Activated CD8-positive, alpha-beta memory T cell treated with anti-CD3 and anti-CD28 coated beads, Interleukin-2, amount 50 U/mL, for 4 hours (primary cell): Measurements from ENCODE around the gene PIK3CA.

Experiments used
- DNase-seq: peaks from one replicate; pipeline ENCODE4 v3.0.0-alpha.2; 2020

Gene PIK3CA

DNA sequence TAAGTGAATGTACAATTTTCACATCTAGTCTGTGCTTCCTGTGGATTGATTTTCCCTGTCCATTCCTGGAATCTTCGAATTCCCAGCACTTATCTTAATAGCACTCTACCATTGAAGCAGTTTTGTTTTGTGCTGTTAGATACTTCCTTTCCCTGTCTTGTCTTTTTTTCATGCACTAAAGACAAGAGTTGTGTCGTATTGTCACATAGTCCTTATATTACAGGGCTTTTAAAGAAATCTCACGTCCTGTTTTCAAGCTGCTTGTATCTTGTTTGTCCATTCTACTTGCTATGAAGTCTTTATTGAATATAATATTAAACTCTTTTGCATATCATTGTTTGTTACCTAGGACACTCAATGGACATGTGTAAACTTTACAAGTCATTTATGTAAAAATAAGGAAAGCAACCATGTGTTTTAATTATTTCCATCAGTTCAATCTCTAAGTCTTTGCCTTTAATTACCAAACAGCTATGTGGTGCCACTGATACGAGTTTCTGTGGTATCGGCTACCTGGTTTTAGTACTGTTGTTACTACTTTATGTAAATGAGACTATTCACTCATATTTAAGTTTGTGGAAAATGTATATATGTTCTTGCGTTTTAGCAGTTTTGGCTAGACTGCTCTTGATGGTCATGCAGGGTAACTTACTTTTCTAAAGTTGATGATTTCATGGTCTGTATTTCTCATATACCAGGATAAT is 10.3 kb downstream of the PIK3CA start:
- no peak for DNase-seq

DNA sequence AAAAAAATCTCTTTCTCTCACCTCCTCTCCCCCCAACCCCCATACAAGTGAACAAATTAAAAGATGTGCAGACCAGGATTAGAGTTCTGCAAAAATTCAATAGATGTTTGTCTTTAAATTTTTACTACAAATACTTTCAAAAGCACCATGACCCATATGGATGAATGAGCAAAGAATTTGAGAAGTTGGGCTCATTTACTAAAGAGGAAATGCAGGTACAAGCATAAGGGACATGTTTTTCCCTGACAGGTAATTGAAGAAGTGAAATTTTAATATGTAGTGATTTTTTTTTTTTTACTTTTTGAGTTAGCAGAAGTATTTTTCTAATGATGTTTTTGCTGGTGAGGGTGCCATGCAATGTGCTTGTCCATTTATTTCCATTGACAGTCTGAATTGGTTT is 15.3 kb downstream of the PIK3CA start:
- no peak for DNase-seq

DNA sequence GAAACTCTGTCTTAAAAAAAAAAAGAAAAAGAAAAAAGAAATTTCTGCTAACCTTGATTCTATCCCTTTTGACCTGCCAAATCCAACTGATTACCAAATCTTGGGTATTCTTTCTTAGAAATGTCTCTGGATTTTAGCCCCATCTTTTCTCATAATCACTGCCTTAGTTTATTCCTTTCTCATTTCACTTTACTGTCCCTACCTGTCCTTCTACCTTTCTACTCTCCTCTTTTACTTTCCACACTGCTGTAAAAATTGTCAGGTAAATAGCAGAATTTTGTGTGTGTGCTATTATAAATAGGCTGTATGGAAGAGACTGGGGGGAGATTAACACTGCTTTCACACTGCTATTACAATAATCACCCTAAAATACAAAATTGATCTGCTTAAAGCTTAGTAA is 16.7 kb downstream of the PIK3CA start:
- DNase-seq, result no peak

DNA sequence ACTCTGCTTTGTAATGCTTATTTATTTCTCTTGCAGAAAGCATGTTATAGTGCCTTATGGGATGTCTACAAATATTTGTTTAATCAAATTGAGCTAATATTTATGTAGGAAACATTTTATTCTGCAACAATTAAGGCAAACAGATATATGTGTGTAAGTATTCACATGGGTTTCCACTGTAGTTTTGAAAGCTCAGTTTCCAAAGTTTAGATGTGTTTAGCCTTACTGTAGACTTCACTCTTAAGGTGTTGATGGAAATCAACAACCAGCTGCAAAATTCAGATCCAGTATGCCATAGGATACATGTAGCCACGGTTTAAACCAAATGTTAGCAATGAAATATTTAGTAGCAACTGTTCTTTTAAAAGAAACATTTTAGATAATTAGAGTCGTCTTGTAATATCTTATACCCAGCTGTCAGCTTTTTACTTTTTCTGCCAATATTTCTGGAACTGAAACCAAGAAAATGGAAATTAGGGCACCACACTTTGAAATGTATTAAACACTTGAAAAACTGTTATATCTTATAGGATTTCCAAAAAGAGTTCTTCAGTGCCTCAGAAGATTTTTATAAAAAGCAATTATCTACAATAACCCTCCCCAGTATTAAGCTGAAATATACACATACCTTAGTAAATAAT is 18.5 kb downstream of the PIK3CA start:
- DNase-seq, result no peak

DNA sequence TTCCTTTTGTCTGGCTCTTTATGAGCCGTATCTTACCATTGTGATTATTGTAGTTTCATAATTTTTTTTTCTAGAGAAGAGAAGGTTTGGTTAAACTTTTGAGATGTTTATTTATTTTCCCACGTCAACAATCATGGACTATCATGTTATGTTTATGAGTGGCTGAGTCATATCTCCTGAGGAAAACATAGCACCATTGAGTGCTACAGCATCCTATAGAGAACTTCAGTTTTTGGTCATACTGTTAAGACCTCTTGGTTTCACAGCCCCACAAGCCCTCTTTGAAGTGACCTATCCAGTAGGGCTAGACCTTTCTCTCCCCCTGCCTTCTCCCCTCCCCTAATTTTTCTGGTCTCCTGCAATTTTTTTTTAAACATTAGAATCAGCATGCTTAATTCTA is 20.8 kb downstream of the PIK3CA start:
- DNase-seq, result no peak

DNA sequence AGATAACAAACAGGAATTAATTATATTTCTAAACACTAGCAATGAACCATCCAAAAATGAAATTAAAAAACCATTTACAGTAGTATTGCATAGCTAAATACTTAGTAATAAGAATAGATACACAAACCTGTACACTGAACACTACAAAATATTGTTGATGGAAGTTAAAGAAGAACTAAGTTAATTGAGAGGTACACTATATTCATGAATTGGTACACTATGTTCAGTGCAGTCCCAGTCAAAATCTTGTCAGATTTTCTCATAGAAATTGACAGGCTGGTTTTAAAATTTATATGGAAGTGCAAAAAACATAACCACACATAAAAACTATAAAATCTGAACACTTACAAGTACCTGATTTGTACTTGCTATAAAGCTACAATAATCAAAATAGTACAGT is 24.4 kb downstream of the PIK3CA start:
- DNase-seq, result no peak

DNA sequence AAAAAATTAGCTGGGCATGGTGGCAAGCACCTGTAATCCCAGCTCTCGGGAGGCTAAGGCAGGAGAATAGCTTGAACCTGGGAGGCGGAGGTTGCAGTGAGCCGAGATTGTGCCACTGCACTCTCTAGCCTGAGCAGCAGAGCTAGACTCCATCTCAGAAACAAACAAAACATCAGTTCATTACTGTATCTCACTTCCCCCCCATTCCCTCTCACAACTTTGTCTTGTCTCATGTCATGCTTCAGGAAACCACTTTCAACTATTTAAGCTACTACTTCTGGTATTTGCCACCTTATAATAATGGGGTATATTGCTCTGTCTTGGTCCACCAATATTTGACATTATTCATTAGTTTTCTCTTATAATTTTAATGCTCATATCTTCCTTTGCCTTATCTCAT is 26.2 kb downstream of the PIK3CA start:
- DNase-seq, result no peak

DNA sequence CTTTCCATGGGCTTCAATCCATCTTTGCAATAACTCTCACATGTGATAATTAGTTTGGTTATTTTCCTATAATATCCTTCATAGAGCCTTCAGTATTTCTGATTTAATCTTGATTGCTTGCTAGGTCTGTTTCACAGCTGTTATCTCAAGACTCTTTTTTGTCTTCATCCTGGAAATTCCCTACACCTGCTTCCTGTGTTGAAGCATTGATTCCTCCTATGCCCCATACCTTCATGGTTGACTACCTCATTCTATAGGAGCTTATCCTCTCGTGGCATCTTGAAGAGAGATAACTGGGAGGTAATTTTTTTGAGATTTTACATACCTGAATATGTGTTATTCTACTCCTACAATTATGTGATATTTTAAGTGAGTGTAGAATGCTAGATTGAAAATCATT is 26.7 kb downstream of the PIK3CA start:
- no peak for DNase-seq

DNA sequence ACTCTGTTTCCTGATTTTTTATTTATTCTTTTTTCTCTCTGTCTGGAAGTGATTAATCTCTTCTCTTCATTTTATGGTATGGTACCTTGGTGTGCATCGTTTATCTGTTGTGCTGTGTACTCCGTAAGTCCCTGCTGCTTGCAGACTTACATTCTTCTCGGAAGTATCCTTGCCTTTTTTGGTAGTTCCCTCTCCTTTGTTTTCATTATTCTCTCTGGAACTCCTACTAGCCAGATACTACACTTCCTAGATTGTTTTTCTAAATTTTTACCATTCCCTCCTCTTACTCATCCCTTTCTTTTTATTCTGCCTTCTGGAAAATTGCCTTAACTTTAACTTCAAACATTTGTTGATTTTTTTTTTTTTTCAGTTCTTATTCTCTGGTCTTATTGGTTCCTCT is 27.2 kb downstream of the PIK3CA start:
- no peak for DNase-seq

DNA sequence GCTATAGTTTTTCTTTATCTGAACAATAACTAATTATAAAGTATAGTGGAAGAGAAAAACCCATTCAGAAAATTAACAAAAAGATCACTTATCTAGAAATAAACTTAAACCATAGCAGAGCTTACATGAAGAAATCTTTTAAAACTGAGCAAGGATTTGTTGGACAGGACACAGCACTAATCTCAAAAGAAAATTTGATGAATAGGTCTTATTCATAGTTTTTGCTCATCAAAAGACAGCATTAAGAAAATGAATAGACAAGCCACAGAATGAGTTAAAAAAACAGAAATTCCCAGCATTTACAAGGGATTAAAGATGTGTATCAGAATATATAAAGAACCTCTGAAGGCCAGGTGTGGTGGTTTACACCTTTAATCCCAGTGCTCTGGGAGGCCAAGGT is 29.5 kb downstream of the PIK3CA start:
- no peak for DNase-seq

DNA sequence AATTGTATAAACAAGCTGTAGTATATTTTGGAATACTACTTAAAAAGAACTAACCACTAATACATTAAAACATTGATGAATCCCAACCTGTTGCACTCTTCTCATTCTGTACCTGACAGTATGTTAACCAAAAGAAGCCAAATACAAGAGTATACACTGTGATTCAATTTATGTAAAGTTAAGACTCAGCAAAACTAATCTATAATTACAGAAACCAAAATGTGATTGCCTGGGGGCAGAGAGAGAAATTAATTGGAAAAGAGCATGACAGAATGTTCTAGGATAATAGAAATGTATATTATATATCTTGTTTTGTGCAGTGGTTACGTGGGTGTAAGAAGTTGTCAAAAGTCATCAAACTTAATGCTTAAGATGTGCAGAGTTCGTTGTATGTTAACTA is 31.1 kb downstream of the PIK3CA start:
- no peak for DNase-seq

DNA sequence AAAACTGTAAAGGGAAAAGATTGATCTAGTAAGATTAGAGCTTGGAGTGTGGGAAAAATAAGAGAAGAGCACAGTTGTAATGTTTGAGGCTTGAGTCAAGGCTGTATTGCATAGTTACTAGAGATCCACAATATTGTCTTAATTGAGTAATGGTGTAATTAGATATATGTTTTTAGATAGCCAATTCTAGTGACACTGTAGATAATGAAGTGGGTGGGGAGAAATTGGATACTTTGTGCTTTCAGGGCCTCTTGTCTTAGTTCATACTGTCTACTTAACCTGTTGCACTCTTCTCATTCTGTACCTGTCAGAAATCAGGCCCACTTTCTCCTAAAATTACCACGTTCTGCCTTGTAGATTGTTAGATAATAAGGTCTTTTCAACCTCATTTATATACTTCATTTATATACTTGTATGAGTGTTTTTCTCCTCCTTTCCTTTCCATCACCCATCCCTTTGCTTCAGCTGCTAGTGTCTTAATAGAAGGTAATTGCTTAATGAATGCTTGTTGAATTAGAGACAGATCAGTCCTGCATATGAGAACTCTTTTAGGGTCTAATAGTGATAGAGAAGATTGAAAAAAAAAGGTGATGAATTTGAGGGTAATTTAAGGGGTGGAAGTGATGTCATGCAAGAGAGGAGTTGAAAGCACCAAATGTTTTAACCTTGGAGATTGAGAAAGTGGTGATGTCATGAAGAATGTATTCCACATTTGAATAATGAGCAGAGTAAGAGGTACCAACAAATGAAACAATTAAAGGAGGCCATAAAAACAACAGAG is 32.0 kb downstream of the PIK3CA start:
- no peak for DNase-seq

DNA sequence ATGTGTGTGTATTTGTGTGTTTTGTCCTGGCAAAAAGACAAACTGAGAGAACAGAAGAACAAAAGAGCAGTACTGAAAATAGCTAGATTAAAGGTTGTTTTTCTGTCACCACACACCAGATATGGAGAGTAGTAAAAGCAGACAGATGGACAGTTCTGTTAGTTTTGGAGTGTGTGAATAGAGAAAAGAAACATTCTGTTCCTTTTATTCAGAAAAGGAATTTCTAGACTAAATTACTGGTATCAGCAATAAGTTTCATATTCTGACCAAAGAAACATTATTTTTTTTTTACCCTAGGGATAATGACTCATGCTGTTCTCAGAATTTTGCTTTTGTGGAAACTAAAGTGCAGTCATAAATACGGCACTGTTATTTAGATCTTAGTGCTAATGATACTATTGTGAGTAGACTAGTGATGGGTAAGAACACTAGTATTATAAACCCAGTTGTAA is 32.9 kb downstream of the PIK3CA start:
- DNase-seq, result no peak

DNA sequence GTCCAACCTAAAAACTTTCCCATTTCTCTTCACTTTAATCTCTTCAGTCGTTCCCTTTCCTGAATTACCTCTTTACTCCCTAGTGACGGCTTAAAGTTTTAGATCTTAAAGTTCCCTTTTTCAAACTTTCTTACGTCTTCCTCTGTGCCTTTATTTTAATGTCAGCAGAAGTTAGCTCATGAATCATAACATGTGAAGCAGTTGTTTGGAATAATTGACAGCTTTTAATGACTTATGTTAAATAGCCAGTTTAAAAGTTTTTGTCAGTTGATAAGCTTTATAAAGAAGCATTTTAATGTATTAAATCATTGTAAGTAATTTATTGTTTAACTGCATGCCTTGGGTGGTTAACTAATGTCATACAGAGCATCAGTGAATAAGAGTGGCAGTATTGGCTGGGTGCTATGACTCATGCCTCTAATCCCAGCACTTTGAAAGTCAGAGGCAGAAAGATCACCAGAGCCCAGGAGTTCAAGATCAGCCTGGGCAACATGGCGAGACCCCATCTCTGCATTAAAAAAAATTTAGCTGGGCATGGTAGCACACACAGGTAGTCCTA is 33.9 kb downstream of the PIK3CA start:
- DNase-seq, result no peak

DNA sequence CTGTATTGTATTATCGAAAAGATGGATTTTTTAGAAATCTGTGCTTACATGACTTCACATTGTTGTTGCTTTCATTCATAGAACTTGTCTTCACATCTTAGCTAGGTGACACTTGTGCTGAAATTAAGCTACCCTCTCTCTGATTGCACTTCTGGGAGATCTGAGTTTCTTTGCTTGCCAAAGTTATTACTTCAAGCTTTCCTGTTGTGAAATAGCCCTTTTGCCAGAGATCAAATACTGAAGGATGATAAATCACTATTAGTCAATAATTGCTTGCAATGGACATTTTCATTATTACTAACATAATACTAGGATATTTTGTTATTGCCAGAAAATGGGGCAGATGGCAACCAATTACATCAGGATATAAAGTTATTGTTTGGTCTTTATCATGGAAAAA is 34.7 kb downstream of the PIK3CA start:
- DNase-seq, result no peak

DNA sequence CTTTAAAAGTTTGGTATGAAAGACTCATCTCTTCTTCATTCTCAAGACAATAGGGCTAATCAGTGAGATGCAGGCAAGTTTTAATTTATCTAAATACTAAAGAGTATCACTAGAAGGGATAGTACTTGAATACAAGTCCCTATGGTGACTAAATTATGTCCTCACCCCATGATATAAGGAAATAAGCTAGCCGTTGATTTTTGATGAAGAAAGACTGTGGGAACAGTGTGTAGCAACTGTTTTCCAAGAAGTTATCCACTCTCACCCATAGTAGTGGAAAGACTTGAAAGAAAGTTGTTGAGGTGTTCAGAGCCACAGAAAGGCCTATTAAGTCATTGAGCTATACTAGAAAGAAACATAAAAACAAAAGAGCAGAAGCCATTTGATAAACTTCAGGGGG is 36.7 kb downstream of the PIK3CA start:
- DNase-seq, result no peak

DNA sequence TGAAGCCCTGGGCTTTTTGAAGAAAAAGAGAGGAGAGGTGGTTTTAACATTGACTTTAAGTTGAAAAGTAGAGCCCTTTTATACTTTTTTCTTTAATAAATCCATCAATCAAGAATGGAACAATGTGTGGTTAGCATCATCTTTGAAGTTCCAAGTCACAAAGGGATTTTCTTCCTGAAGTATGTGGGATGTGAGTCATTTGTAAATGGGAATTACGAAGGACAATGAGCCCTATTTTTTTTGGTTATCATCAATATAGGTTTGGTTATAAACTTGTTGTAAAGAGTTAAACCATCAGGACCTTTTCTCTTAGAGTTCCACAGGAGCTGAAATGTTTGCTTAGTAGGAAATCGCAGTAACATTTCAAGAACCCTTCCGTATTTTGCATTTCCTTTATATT is 38.3 kb downstream of the PIK3CA start:
- no peak for DNase-seq

DNA sequence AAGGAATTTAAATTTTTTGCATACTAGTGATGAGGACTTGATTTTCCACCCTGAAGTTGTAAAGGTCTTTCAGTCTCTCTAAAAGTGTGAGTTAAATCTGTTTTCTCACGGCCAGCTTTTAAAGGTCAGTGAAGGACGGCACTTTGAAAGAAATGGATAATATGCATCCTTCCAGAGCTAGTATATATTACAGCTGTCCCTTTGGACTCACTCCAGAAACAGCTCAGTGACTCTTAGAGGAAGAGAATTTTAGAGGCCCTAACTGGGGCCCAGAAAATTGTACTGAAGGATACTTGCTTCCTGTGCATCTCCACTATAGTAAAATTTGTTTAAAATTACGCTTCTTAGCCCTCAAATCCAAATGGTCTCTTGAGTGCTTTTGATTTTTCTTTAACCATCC is 41.6 kb downstream of the PIK3CA start:
- no peak for DNase-seq

DNA sequence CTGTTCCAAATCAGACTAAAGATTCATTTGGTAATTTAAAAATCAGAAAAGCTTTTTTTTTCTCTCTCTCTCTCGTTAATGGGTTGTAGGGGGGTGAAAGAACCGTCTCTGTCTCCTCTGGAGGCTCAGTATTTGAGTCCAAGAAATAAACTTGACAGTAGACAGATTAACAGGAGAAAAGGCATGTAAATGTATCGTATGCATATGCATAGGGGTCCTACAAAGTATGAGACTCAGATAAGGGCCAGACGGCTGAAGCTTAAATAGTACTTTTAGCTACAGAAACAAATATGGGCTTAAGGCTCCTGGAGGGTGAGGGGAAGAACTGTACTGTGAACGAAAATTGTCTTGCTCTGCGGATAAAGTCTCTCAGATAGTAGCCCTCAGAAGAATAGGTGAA is 42.4 kb downstream of the PIK3CA start:
- no peak for DNase-seq

DNA sequence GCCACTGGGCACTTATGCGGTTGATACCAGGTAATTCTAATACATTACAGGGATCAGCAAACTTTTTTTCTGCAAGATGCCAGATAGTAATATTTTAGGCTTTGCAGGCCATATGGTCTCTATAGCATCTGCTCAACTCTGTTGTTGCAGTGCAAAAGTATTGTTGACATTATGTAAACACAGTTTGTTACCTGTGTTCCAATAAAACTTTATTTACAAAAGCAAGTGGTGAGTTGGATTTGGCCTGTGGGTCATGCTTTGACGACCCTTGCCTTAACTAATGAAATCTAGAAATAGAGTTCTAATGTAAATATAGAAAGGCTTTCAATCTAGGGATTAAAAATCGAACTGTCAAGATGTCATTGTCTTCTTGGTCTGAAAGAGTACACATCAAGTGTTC is 44.4 kb downstream of the PIK3CA start:
- DNase-seq, result no peak

DNA sequence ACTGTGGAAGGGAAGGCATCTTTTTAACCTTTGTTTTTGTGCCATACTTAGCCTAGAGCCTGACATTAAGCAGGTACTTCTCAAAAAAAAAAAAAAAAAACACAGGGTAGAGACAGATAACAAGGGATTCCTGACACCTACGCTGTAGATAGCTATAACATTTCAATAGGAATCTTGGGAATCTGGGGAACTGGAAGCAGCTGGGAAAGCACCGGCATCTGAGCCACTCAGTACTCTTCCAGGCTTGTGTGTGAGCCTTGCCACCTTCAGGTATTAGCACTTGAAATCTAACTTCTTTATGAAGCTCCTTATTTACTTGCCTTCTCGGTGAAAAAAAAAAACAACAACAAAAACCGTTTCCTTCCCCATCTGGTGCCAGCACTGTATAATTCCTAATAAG is 46.8 kb downstream of the PIK3CA start:
- no peak for DNase-seq

DNA sequence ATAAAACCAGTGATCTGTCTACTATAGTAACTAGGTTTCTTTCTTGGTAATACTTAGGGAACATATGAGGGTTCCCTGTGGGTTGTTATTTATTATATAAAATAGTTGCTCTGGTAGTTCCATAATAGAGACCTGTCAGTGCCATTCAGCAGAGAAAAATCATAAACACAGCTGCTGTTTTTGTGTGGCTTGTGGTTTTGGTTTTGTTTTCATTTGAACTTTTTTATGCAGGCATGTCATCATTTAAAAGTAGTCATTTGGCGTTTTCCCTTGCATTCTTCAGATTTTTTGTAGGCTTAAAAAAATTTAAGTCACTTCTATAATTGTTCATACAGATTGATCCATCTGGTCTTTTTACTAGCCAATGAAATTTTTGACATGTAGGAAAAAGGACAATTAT is 47.9 kb downstream of the PIK3CA start:
- no peak for DNase-seq

DNA sequence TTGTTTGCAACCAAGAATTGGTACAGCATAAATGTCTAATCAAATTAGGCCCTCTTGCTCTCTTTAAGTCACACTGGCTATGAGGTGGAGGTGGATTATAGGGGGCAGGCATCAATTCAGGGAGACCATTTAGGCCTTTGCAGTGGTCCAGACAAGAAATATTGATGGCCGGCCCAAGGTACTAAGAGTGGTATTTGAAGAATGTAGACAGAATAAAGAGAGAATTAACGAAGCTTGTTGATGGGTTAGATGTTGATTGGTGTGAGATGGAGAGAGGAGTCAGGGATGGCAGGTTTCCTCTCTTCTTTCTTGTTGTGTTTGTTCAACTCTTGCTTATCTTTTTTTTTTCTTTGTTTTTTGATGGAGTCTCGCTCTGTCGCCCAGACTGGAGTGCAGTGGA is 48.5 kb downstream of the PIK3CA start:
- DNase-seq, result no peak

DNA sequence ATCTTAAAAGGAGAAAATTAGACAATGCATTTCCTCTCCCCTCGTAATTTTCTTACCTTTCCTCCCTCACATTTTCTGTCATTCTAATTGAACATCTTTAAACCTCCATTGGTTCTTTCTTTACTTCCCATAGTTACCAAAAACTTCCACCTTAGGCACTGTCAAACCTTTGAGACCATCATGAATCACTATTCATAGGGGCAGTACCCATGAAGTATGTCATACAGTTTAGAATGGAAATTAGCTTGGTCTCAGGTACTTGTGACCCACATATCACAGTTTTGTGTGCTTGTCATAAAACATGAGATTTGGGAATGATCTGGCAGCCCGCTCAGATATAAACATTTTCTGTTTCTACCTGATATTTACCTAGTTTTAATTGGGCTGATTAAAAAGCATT is 52.6 kb downstream of the PIK3CA start:
- DNase-seq, result no peak
